Measurements from ENCODE around the gene PIK3R3.

GRCh38 chr1:46153228-46153627 lies 20.8 kb upstream of the PIK3R3 start:
- TF ChIP-seq POLR2A (IDR thresholded peaks at IDR 0.05): no peak
- TF ChIP-seq, protein P1, sequence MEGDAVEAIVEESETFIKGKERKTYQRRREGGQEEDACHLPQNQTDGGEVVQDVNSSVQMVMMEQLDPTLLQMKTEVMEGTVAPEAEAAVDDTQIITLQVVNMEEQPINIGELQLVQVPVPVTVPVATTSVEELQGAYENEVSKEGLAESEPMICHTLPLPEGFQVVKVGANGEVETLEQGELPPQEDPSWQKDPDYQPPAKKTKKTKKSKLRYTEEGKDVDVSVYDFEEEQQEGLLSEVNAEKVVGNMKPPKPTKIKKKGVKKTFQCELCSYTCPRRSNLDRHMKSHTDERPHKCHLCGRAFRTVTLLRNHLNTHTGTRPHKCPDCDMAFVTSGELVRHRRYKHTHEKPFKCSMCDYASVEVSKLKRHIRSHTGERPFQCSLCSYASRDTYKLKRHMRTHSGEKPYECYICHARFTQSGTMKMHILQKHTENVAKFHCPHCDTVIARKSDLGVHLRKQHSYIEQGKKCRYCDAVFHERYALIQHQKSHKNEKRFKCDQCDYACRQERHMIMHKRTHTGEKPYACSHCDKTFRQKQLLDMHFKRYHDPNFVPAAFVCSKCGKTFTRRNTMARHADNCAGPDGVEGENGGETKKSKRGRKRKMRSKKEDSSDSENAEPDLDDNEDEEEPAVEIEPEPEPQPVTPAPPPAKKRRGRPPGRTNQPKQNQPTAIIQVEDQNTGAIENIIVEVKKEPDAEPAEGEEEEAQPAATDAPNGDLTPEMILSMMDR (IDR thresholded peaks at IDR 0.05): no peak

Data from thyroid gland (tissue), 4 donors.